H1 (cell line): ENCODE results near the gene CUEDC1. TPM values are rescaled to one million over a fixed set of nuclear protein-coding genes. Genes with fewer than 3 reads are reported as not detected.

ENCODE experiments used
- CTCF ChIA-PET: fragments of 300-600 bp; sonication (Branson Sonifier 250); formaldehyde crosslinking; loops from one replicate; lab custom pipeline; 2021; ENCODE audit not compliant: partially characterized antibody; lab: Charles Lee
- POLR2A ChIA-PET: fragments of 300-600 bp; sonication (Branson Sonifier 250); formaldehyde crosslinking; loops from one replicate; lab custom pipeline; 2021; ENCODE audit warnings: inconsistent platforms; ENCODE audit not compliant: partially characterized antibody; lab: Charles Lee
- DNase-seq, 2 experiments: peaks; one replicate each; pipeline versions ENCODE4 v3.0.0 to v3.0.0-alpha.2; 2010 to 2022; ENCODE audit warnings: low spot score in 2 of 2, low read depth in 1 of 2, mixed read lengths in 1 of 2
- FAIRE-seq: peaks from 2 replicates; lab custom pipeline; 2011; peaks lifted over from hg19 to GRCh38; lab: Jason Lieb, UNC
- H2AFZ ChIP-seq: 2 replicates; pipeline ENCODE4 v1.8.1; 2012; ENCODE audit warnings: low read length, inconsistent platforms
- H2AK5ac ChIP-seq: 2 replicates; pipeline ENCODE4 v1.6.1; 2013; ENCODE audit warnings: low read depth, low read length
- H2BK120ac ChIP-seq: replicated peaks from 2 replicates; pipeline ENCODE3; 2013; ENCODE audit warnings: low read depth, low read length, inconsistent platforms
- H2BK12ac ChIP-seq: 2 replicates; pipeline ENCODE4 v1.6.1; 2013; ENCODE audit warnings: low read depth, low read length
- H2BK15ac ChIP-seq: 2 replicates; pipeline ENCODE4 v1.6.1; 2013; ENCODE audit warnings: low read length
- H2BK20ac ChIP-seq: 2 replicates; pipeline ENCODE4 v1.6.1; 2013; ENCODE audit warnings: low read length
- H2BK5ac ChIP-seq: 2 replicates; pipeline ENCODE4 v1.6.1; 2013; ENCODE audit warnings: low read depth, low read length
- H3K14ac ChIP-seq: 2 replicates; pipeline ENCODE4 v1.6.1; 2013; ENCODE audit warnings: inconsistent platforms; ENCODE audit not compliant: insufficient read length
- H3K18ac ChIP-seq: 2 replicates; pipeline ENCODE4 v1.6.1; 2013; ENCODE audit warnings: low read length; ENCODE audit errors: extremely low read depth
- H3K23ac ChIP-seq: 2 replicates; pipeline ENCODE4 v1.6.1; 2013; ENCODE audit warnings: inconsistent platforms; ENCODE audit not compliant: insufficient read length
- H3K23me2 ChIP-seq: 2 replicates; pipeline ENCODE4 v1.6.1; 2013; ENCODE audit warnings: low read depth, low read length
- H3K27ac ChIP-seq: 2 replicates; pipeline ENCODE4 v1.6.1; 2011; ENCODE audit warnings: low read depth, low read length, inconsistent platforms
- H3K27me3 ChIP-seq, 4 experiments: replicated peaks in 1 of 4; 1 replicate in 1 of 4; 2 replicates in 3 of 4; pipeline versions ENCODE4 v1.6.1 to v1.8.1; 2011 to 2013; ENCODE audit warnings: low read length in 3 of 4, mild to moderate bottlenecking in 3 of 4, inconsistent platforms in 2 of 4, mixed read lengths in 2 of 4, moderate library complexity in 1 of 4; ENCODE audit not compliant: control insufficient read depth in 3 of 4, insufficient read depth in 3 of 4; ENCODE audit errors: extremely low read depth in 1 of 4
- H3K36me3 ChIP-seq, 4 experiments: 2 replicates each; pipeline versions ENCODE4 v1.6.1 to v1.8.1; 2011 to 2013; ENCODE audit warnings: mild to moderate bottlenecking in 4 of 4, low read length in 3 of 4, moderate library complexity in 2 of 4, control low read depth in 1 of 4, inconsistent platforms in 1 of 4; ENCODE audit not compliant: insufficient read depth in 4 of 4, control insufficient read depth in 2 of 4
- H3K4ac ChIP-seq: replicated peaks from 2 replicates; pipeline ENCODE3; 2013; ENCODE audit warnings: low read length, low read depth, mixed read lengths, inconsistent platforms; ENCODE audit not compliant: insufficient read length
- H3K4me1 ChIP-seq, 4 experiments: replicated peaks in 1 of 4; 1 replicate in 1 of 4; 2 replicates in 3 of 4; pipeline versions ENCODE4 v1.6.1 to v1.8.1; 2011 to 2013; ENCODE audit warnings: low read length in 3 of 4, inconsistent platforms in 2 of 4, mixed read lengths in 1 of 4; ENCODE audit not compliant: insufficient read depth in 4 of 4, control insufficient read depth in 3 of 4
- H3K4me2 ChIP-seq, 2 experiments: 2 replicates each; pipeline versions ENCODE4 v1.6.1 to v1.8.1; 2011 to 2013; ENCODE audit warnings: low read depth in 2 of 2, low read length in 2 of 2, control low read depth in 1 of 2, inconsistent platforms in 1 of 2, mild to moderate bottlenecking in 1 of 2; ENCODE audit not compliant: insufficient read depth in 1 of 2
- H3K4me3 ChIP-seq, 4 experiments: fragments of 200-600, 300-600 bp in 1 of 4; sonication (generic), shearing (Covaris generic), sonication (Bioruptor Twin) in 1 of 4; 2 replicates each; pipeline versions ENCODE4 v1.5.1 to v1.8.1; 2011 to 2016; ENCODE audit warnings: low read length in 4 of 4, low read depth in 3 of 4, control low read depth in 2 of 4, inconsistent platforms in 2 of 4, mild to moderate bottlenecking in 2 of 4, mixed read lengths in 1 of 4, moderate library complexity in 1 of 4; ENCODE audit not compliant: insufficient read depth in 2 of 4; ENCODE audit errors: extremely low read depth in 1 of 4
- H3K56ac ChIP-seq: replicated peaks from 2 replicates; pipeline ENCODE3; 2013; ENCODE audit warnings: low read depth, mild to moderate bottlenecking, mixed read lengths, low read length, inconsistent platforms; ENCODE audit not compliant: insufficient read length
- H3K79me1 ChIP-seq: 2 replicates; pipeline ENCODE4 v1.6.1; 2013; ENCODE audit warnings: low read depth, low read length, control low read depth
- H3K79me2 ChIP-seq, 2 experiments: 2 replicates each; pipeline versions ENCODE4 v1.6.1 to v1.8.1; 2012 to 2013; ENCODE audit warnings: low read length in 2 of 2, mild to moderate bottlenecking in 2 of 2, inconsistent platforms in 1 of 2; ENCODE audit not compliant: insufficient read depth in 2 of 2, control insufficient read depth in 1 of 2
- H3K9ac ChIP-seq, 4 experiments: replicated peaks in 1 of 4; 1 replicate in 1 of 4; 2 replicates in 3 of 4; pipeline versions ENCODE4 v1.6.1 to v1.8.1; 2011 to 2013; ENCODE audit warnings: low read depth in 3 of 4, low read length in 3 of 4, control low read depth in 2 of 4, mild to moderate bottlenecking in 2 of 4, moderate library complexity in 2 of 4, inconsistent platforms in 1 of 4; ENCODE audit errors: extremely low read depth in 1 of 4
- H3K9me3 ChIP-seq, 2 experiments: 2 replicates each; pipeline versions ENCODE4 v1.6.1 to v1.8.1; 2012 to 2013; ENCODE audit warnings: mild to moderate bottlenecking in 2 of 2, moderate library complexity in 2 of 2, control low read depth in 1 of 2, inconsistent platforms in 1 of 2, low read depth in 1 of 2, low read length in 1 of 2, mixed read lengths in 1 of 2; ENCODE audit not compliant: insufficient read depth in 2 of 2
- H4K20me1 ChIP-seq, 2 experiments: replicated peaks in 1 of 2; 2 replicates each; pipeline versions ENCODE3 to v1.8.1; 2011 to 2013; ENCODE audit warnings: inconsistent platforms in 2 of 2, low read length in 2 of 2, mild to moderate bottlenecking in 1 of 2; ENCODE audit not compliant: insufficient read depth in 2 of 2, control insufficient read depth in 1 of 2
- H4K5ac ChIP-seq: 2 replicates; pipeline ENCODE4 v1.6.1; 2013; ENCODE audit warnings: low read length, low read depth, mixed read lengths, inconsistent platforms; ENCODE audit not compliant: insufficient read length
- H4K8ac ChIP-seq: 2 replicates; pipeline ENCODE4 v1.8.0; 2013; ENCODE audit warnings: mild to moderate bottlenecking, moderate library complexity, low read length, inconsistent platforms; ENCODE audit not compliant: insufficient read depth; ENCODE audit errors: extremely low read depth
- H4K91ac ChIP-seq: replicated peaks from 2 replicates; pipeline ENCODE3; 2013; ENCODE audit warnings: low read length, mixed read lengths, inconsistent platforms; ENCODE audit not compliant: insufficient read length
- ASH2L ChIP-seq: fragments of 200-600, 300-600 bp; sonication (generic); IDR thresholded peaks from one replicate; pipeline ENCODE4 v1.7.1; 2017; ENCODE audit warnings: low read length
- BRCA1 ChIP-seq: IDR thresholded peaks from 2 replicates; pipeline ENCODE4 v1.6.1; 2012; ENCODE audit warnings: low read depth, low read length, improper control_type of control experiment
- CBX8 ChIP-seq: fragments of 300-800, 300-1000 bp; sonication (generic); IDR thresholded peaks from 2 replicates; pipeline ENCODE4 v1.7.1; 2016; ENCODE audit warnings: low read depth, low read length, borderline replicate concordance
- CEBPB ChIP-seq: IDR thresholded peaks from 2 replicates; pipeline ENCODE4 v1.6.1; 2012; ENCODE audit warnings: low read depth, low read length
- EGR1 ChIP-seq: IDR thresholded peaks from 2 replicates; pipeline ENCODE4 v1.6.1; 2011; ENCODE audit warnings: low read depth, low read length, borderline replicate concordance
- HDAC2 ChIP-seq, 2 experiments: fragments of 300-600 bp in 1 of 2; sonication (generic) in 1 of 2; IDR thresholded peaks; 2 replicates each; pipeline ENCODE4 v1.6.1; 2011 to 2012; ENCODE audit warnings: low read depth in 2 of 2, low read length in 2 of 2, mild to moderate bottlenecking in 2 of 2, moderate library complexity in 2 of 2, borderline replicate concordance in 1 of 2, inconsistent platforms in 1 of 2
- JUN ChIP-seq: IDR thresholded peaks from 2 replicates; pipeline ENCODE4 v1.6.1; 2011; ENCODE audit warnings: low read depth, mild to moderate bottlenecking, improper control_type of control experiment, low read length
- JUND ChIP-seq: IDR thresholded peaks from 2 replicates; pipeline ENCODE4 v1.6.1; 2011; ENCODE audit warnings: mild to moderate bottlenecking, improper control_type of control experiment, low read length
- POU5F1 ChIP-seq: IDR thresholded peaks from 2 replicates; pipeline ENCODE4 v1.6.1; 2011; ENCODE audit warnings: low read depth, mild to moderate bottlenecking, low read length, moderate library complexity
- RBBP5 ChIP-seq: IDR thresholded peaks from 2 replicates; pipeline ENCODE4 v1.7.1; 2012; ENCODE audit warnings: low read depth, mild to moderate bottlenecking, inconsistent platforms, low read length, moderate library complexity, borderline replicate concordance
- SIRT6 ChIP-seq: IDR thresholded peaks from one replicate; pipeline ENCODE4 v1.7.1; 2012; ENCODE audit warnings: low read length, inconsistent platforms
- SIX5 ChIP-seq: IDR thresholded peaks from 2 replicates; pipeline ENCODE4 v1.6.1; 2011; ENCODE audit warnings: mild to moderate bottlenecking, low read depth, low read length
- USF2 ChIP-seq: IDR thresholded peaks from 2 replicates; pipeline ENCODE4 v1.6.1; 2011; ENCODE audit warnings: low read length, improper control_type of control experiment
- YY1 ChIP-seq: IDR thresholded peaks from 2 replicates; pipeline ENCODE4 v1.6.1; 2011; ENCODE audit warnings: low read depth, mild to moderate bottlenecking, low read length
- WGBS, 2 experiments: shearing (Covaris generic) in 1 of 2; methylation state at CpG; one replicate each; pipeline versions ENCODE4 v1.1.6 to v1.1.7; 2013 to 2015; ENCODE audit warnings: low lambda C conversion rate in 2 of 2, mixed read lengths in 2 of 2, inconsistent platforms in 1 of 2, low coverage in 1 of 2, missing lambda C conversion rate in 1 of 2; ENCODE audit not compliant: insufficient replicate concordance in 2 of 2, insufficient coverage in 1 of 2, insufficient read length in 1 of 2; ENCODE audit errors: extremely low coverage in 1 of 2, missing lambda C conversion rate in 1 of 2; 5-methylcytosine and 5-hydroxymethylcytosine counted together
- polyA plus RNA-seq, 7 experiments: library from polyadenylated mRNA; depleted of rRNA in 3 of 7; stranded (reverse) in 5 of 7; unstranded in 2 of 7; fragments of >200 nt in 5 of 7; fragments of 200-250 nt in 2 of 7; gene quantifications; 1 replicate in 5 of 7; 2 replicates in 1 of 7; 4 replicates in 1 of 7; pipeline versions ENCODE4 v1.2.1 to v1.2.3, GENCODE V29; 2011 to 2013; ENCODE audit warnings: missing spikeins in 2 of 7, mixed read lengths in 2 of 7
- total RNA-seq: library from RNA; stranded (reverse); fragmentation: NEBNext Ultra II Directional; extraction: Animal tissue kit (Norgen Biotek cat#: 25700); gene quantifications from 2 replicates; pipeline ENCODE4 v1.2.1, GENCODE V29; 2021

The CUEDC1 gene
- total and polyA plus RNA-seq, 2 of the 8 experiments (the other 6 are each of a cell fraction or from before 2014, with no cell fraction given), result 4.0 to 10.7 TPM

GRCh38 chr17:57818066-57818465 is 137.1 kb downstream of the CUEDC1 start:
- H3K36me3 ChIP-seq, result no peaks in the 10 kb centered on the region
- FAIRE-seq, result no peak
- H3K79me1 ChIP-seq, result no peaks in the 10 kb centered on the region
- H2AFZ ChIP-seq, result no peak overlapping the region
- H2AK5ac ChIP-seq, result no peak overlapping the region
- no peak overlapping the region for H2BK20ac ChIP-seq
- 85% methylated on average over 9 of the region's 9 CpGs; no CpG with 5 or more reads in 1 of the 2 experiments for WGBS, 2 experiments
- no peak overlapping the region for H3K9ac ChIP-seq
- H3K4me2 ChIP-seq, result no peak overlapping the region
- H3K23me2 ChIP-seq, result no peaks in the 10 kb centered on the region
- no peaks in the 10 kb centered on the region for H3K79me2 ChIP-seq
- H2BK5ac ChIP-seq, result no peak overlapping the region
- H2BK12ac ChIP-seq, result no peak overlapping the region
- no peak overlapping the region for H3K18ac ChIP-seq
- no peak overlapping the region for H2BK120ac ChIP-seq
- H3K23ac ChIP-seq, result no peak overlapping the region
- no peak overlapping the region for H2BK15ac ChIP-seq
- no peaks in the 10 kb centered on the region for H4K20me1 ChIP-seq
- no peaks in the 10 kb centered on the region for H3K9me3 ChIP-seq
- no peak for DNase-seq
- no peak overlapping the region for H3K4me3 ChIP-seq
- H3K4ac ChIP-seq, result no peak overlapping the region
- no peak overlapping the region for H4K5ac ChIP-seq
- H4K8ac ChIP-seq, result no peak overlapping the region
- H3K27me3 ChIP-seq, result no peaks in the 10 kb centered on the region
- no peak overlapping the region for H3K56ac ChIP-seq
- no peaks in the 10 kb centered on the region for H3K4me1 ChIP-seq
- ChIA-PET POLR2A (interaction anchor here (0.5 kb wide), 1 partner anchor 497 kb away, joined by 3 read pairs; no protein-coding TSS in a partner anchor), CTCF (interaction anchor here (0.8 to 6.0 kb wide), 5 partner anchors 9 to 704 kb away, joined by 3 to 49 read pairs (median 6); no protein-coding TSS in a partner anchor)
- no peak overlapping the region for H4K91ac ChIP-seq
- no peak overlapping the region for H3K27ac ChIP-seq
- H3K14ac ChIP-seq, result no peak overlapping the region
- TF ChIP-seq SIRT6, result no peak
- TF ChIP-seq CBX8, result no peak
- TF ChIP-seq YY1, result no peak
- no peak for TF ChIP-seq JUND
- TF ChIP-seq JUN, result no peak
- no peak for TF ChIP-seq EGR1
- no peak for TF ChIP-seq CEBPB
- no peak for TF ChIP-seq HDAC2 (IDR thresholded peaks at IDR 0.05; ENCODE audit: borderline replicate concordance in 1 of 2, low read depth in 2 of 2, low read length in 2 of 2)
- no peak for TF ChIP-seq BRCA1
- TF ChIP-seq USF2, result no peak
- TF ChIP-seq RBBP5, result no peak
- no peak for TF ChIP-seq SIX5
- TF ChIP-seq POU5F1, result no peak
- TF ChIP-seq ASH2L, result no peak
